Tibial nerve (tissue), 4 donors: ENCODE data around the gene MGLL. TPM values are rescaled to one million over a fixed set of nuclear protein-coding genes. Genes with fewer than 3 reads are reported as not detected.

Source experiments
- DNase-seq, 2 donors: peaks; one replicate each; pipeline ENCODE4 v3.0.0-alpha.2; 2019; ENCODE audit warnings: low spot score in 2 of 2
- H3K27ac ChIP-seq, 4 donors: fragments of 200-600 bp; sonication (generic) in 3 of 4; one replicate each; pipeline ENCODE4 v1.5.1; 2017 to 2019; ENCODE audit warnings: mild to moderate bottlenecking in 1 of 4
- H3K27me3 ChIP-seq, 2 donors: fragments of 200-600 bp; sonication (generic) in 1 of 2; one replicate each; pipeline versions ENCODE4 v1.5.1 to v1.6.0; 2017 to 2019
- H3K36me3 ChIP-seq, 3 donors: fragments of 200-600 bp; sonication (generic); one replicate each; pipeline ENCODE4 v1.5.1; 2018 to 2019
- H3K4me1 ChIP-seq, 4 donors: fragments of 200-600 bp; sonication (generic) in 3 of 4; one replicate each; pipeline ENCODE4 v1.5.1; 2017 to 2019
- H3K4me3 ChIP-seq, 4 donors: fragments of 200-600 bp; sonication (generic) in 3 of 4; one replicate each; pipeline ENCODE4 v1.5.1; 2017 to 2019; ENCODE audit warnings: mild to moderate bottlenecking in 1 of 4, moderate library complexity in 1 of 4
- H3K9me3 ChIP-seq, 4 donors: fragments of 200-600 bp; sonication (generic) in 3 of 4; one replicate each; pipeline ENCODE4 v1.5.1; 2017 to 2019
- EP300 ChIP-seq, 2 donors: sonication (generic); formaldehyde crosslinking; IDR thresholded peaks; one replicate each; pipeline ENCODE4 v1.6.1; 2017; ENCODE audit warnings: antibody characterized with exemption in 2 of 2, mild to moderate bottlenecking in 1 of 2
- POLR2A ChIP-seq, 2 donors: fragments of 450-650 bp; IDR thresholded peaks; one replicate each; pipeline ENCODE4 v1.6.1; 2017; ENCODE audit warnings: antibody characterized with exemption in 2 of 2, mild to moderate bottlenecking in 2 of 2, moderate library complexity in 2 of 2
- WGBS, 2 donors: methylation state at CpG; one replicate each; pipeline ENCODE4 v1.1.5; 2018; 5-methylcytosine and 5-hydroxymethylcytosine counted together
- total RNA-seq, 4 donors: library from RNA; depleted of rRNA; stranded (reverse); fragments of >200 nt; gene quantifications; one replicate each; pipeline ENCODE4 v1.1.0, GENCODE V29; 2016
- TF ChIP-seq, protein P1 (sequence below), 5 experiments: fragments of 200-600 bp in 3 of 5; fragments of 450-650 bp in 2 of 5; sonication (generic) in 3 of 5; IDR thresholded peaks; one replicate each; pipeline ENCODE4 v1.5.1; 2016 to 2019; ENCODE audit warnings: antibody characterized with exemption in 5 of 5, mild to moderate bottlenecking in 3 of 5, moderate library complexity in 2 of 5

MGLL gene
- 10 to 100 TPM; 67.5 to 96.6 (median 86.1) TPM for total RNA-seq

DNA sequence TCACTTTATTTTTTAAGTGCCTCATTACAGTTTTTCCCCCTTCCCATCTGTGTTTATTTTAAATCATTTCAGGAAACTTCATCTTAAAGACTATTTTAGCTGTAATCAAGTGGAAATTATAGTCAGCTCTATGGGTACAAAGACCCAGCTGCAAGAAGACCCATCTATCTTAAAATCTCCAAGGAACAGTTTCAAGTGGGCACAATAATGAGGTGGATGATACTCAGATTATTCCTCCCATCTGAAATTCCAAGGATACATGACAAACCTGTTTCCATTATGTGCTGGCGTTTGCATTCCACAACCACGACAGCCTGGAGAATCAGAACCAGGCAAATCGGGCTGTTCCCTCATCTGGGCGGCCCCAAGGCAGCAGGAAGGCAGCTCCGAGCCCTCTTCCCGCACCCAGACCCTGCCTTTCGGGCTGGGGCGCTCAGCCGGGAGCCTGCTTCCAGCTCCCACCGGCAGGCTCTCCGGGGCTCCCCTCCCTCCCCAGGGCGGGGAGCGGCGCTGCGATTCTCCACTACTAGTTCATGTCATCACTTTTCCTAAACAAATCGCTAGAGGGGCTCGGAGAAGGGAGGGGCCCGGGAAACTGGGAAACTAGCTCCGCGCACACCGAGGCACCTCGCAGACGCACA is at the start of gene MGLL:
Gene MGLL, minus strand, starts transcription at position 475 of the 641 bp plus-strand sequence. Its CDS starts 197 bp downstream, at position 278.
- H3K27me3 ChIP-seq, result no peaks in the 10 kb centered on the region
- H3K36me3 ChIP-seq, result peaks cover 0 to 6% (median 0%) of the 10 kb centered on the region in 3 donors
- H3K4me1 ChIP-seq, result peaks cover 0 to 53% (median 17%) of the 10 kb centered on the region in 4 donors
- DNase-seq, result no peak
- no peaks in the 10 kb centered on the region for H3K9me3 ChIP-seq
- H3K27ac ChIP-seq, result peak within 1 kb of the TSS; percentile 81 to 93 (median 83)
- H3K4me3 ChIP-seq, result peak within 1 kb of the TSS; percentile 75 to 97 (median 84)
- WGBS, 2 donors, result 1 to 2% methylated on average over 20 to 23 of the region's 23 CpGs
- TF ChIP-seq POLR2A (IDR thresholded peaks at IDR 0.05) (no peak), EP300 (IDR thresholded peaks at IDR 0.05) (no peak)
- TF ChIP-seq, protein P1, sequence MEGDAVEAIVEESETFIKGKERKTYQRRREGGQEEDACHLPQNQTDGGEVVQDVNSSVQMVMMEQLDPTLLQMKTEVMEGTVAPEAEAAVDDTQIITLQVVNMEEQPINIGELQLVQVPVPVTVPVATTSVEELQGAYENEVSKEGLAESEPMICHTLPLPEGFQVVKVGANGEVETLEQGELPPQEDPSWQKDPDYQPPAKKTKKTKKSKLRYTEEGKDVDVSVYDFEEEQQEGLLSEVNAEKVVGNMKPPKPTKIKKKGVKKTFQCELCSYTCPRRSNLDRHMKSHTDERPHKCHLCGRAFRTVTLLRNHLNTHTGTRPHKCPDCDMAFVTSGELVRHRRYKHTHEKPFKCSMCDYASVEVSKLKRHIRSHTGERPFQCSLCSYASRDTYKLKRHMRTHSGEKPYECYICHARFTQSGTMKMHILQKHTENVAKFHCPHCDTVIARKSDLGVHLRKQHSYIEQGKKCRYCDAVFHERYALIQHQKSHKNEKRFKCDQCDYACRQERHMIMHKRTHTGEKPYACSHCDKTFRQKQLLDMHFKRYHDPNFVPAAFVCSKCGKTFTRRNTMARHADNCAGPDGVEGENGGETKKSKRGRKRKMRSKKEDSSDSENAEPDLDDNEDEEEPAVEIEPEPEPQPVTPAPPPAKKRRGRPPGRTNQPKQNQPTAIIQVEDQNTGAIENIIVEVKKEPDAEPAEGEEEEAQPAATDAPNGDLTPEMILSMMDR (IDR thresholded peaks at IDR 0.05), result no peak

DNA sequence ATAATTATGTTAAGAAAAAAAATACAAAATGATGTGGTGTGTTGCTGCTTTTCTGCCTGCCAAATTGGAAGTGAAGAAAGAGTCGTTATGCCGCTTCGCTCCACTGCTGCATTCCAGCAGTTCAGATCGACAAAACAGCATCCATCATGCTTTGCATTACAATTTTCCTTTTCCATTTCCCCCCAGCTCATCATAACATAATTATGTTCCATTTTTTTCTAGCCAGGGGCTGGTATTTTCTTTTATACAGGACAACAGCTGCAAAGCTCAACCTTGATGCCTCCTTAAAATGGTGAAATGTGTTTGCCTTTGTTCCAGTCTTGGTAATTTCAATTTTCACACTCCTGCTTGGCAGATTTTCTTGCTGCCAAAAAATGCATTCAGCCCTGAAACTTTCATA is 47.8 kb upstream of the MGLL start:
- Histone ChIP-seq H3K27me3 (no peaks in the 10 kb centered on the region), H3K27ac (no peak overlapping the region), H3K4me1 (no peaks in the 10 kb centered on the region), H3K9me3 (no peaks in the 10 kb centered on the region), H3K36me3 (no peaks in the 10 kb centered on the region), H3K4me3 (no peak overlapping the region)
- TF ChIP-seq POLR2A (IDR thresholded peaks at IDR 0.05) (no peak), EP300 (IDR thresholded peaks at IDR 0.05) (no peak)
- TF ChIP-seq, protein P1 (IDR thresholded peaks at IDR 0.05), result no peak
- no peak for DNase-seq
- WGBS, 2 donors, result 69 to 70% methylated on average over 4 of the region's 4 CpGs

DNA sequence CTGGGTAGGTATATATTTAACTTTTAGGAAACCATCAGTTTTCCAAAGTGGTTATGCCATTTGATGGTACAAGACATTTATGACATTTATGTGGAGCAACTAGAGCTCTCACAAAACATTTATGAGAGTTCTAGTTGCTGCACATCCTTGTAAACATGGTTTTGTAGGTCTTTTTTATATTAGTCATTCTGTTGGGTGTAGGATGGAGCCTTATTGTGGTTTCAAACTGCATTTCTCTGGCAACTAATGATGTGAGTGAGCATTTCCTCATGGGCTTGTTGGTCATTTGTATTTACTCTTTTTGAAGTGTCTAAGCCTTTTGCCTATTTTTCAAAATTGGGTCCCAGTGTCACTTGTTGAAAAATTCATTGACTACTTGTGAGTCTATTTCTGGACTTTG is 45.7 kb upstream of the MGLL start:
- TF ChIP-seq EP300 (IDR thresholded peaks at IDR 0.05) (no peak), POLR2A (IDR thresholded peaks at IDR 0.05) (no peak)
- TF ChIP-seq, protein P1 (IDR thresholded peaks at IDR 0.05), result no peak
- no peak for DNase-seq
- Histone ChIP-seq H3K27ac (no peak overlapping the region), H3K4me3 (no peak overlapping the region), H3K4me1 (no peaks in the 10 kb centered on the region), H3K36me3 (no peaks in the 10 kb centered on the region), H3K27me3 (no peaks in the 10 kb centered on the region), H3K9me3 (no peaks in the 10 kb centered on the region)

DNA sequence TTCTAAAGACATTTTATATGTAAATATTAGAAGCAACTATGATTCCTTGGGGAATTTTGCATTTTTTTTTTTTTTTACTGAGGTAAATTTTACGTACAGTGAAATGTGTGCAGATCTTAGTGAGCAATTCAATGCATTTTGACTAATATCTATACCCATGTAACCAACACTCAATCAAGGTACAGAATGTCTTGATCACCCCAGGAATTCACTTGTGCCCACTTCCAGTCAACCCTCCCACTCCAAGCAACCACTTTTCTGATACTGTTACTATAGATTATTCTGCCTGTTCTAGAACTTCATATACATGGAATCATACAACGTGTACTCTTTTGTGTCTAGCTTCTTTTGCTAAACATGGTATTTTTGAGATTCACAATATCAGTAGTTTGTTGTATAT is 45.1 kb upstream of the MGLL start:
- 93 to 95% methylated on average over 2 of the region's 2 CpGs for WGBS, 2 donors

DNA sequence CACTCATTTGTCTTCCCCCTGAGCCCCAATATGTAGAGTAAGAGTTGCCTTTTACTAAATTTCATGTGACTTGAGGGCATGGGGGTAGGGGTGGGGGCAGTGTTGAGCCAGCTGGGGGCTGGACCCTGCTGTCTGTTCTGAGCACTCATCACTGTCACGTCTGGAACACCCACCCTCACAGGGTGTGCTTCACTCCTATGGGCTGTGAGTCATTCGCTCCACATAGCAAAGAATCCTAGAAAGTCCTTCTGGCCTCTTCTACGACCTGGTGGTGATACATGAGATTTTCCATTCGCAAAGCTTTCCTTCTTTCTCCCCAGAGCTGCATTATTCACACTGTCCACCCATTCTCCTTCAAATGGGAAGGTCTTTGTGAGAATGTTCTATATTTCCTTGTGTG is 43.6 kb upstream of the MGLL start:
- no peaks in the 10 kb centered on the region for H3K9me3 ChIP-seq
- no peak overlapping the region for H3K27ac ChIP-seq
- WGBS, 2 donors, result 60 to 66% methylated on average over 4 of the region's 4 CpGs
- H3K27me3 ChIP-seq, result no peaks in the 10 kb centered on the region
- no peak for DNase-seq
- H3K4me3 ChIP-seq, result no peak overlapping the region
- H3K4me1 ChIP-seq, result no peaks in the 10 kb centered on the region
- TF ChIP-seq POLR2A (IDR thresholded peaks at IDR 0.05), result no peak
- TF ChIP-seq, protein P1 (IDR thresholded peaks at IDR 0.05), result no peak
- TF ChIP-seq EP300 (IDR thresholded peaks at IDR 0.05), result no peak
- no peaks in the 10 kb centered on the region for H3K36me3 ChIP-seq

More for the DNA sequence above, 45.1 kb upstream of the MGLL start:
- Histone ChIP-seq H3K4me1 (no peaks in the 10 kb centered on the region), H3K9me3 (no peaks in the 10 kb centered on the region), H3K27me3 (no peaks in the 10 kb centered on the region), H3K27ac (no peak overlapping the region), H3K4me3 (no peak overlapping the region), H3K36me3 (no peaks in the 10 kb centered on the region)
- DNase-seq, result no peak
- no peak for TF ChIP-seq POLR2A (IDR thresholded peaks at IDR 0.05)
- TF ChIP-seq, protein P1 (IDR thresholded peaks at IDR 0.05), result no peak
- no peak for TF ChIP-seq EP300 (IDR thresholded peaks at IDR 0.05)
